ENCODE measurements around the gene CPS1. TPM values are rescaled to one million over a fixed set of nuclear protein-coding genes. Genes with fewer than 3 reads are reported as not detected.

Gene CPS1
- total RNA-seq, 1 donor from 2014 or later, result 7.9 TPM

DNA sequence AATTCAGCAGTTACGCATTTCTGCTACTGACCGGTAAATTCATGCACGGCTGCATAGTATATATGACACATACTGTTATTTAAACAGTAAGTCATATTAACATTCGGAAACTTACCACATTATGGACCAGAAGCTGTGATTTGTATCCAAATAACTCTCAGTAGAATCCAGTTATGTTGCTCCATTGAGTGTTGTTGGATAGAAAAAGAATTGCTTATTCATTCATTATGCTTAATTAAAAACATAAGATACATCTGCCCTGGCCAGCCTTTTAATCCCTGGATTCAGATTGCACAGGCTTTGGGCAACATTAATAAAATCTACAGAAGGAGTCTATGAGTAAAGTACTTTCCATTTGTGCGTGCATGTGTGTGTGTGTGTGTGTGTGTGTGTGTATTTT lies 111.3 kb downstream of the CPS1 start:
- no peak for DNase-seq (ENCODE audit: low read depth, low spot score)
- Mint-ChIP-seq H3K4me3 (no peak overlapping the region), H3K9me3 (no peaks in the 10 kb centered on the region), H3K36me3 (ENCODE audit: low read depth) (peaks cover 3% of the 10 kb centered on the region), H3K4me1 (no peaks in the 10 kb centered on the region), H3K27ac (ENCODE audit: unreplicated experiment) (no peak overlapping the region), H3K27me3 (ENCODE audit: low read depth) (no peaks in the 10 kb centered on the region)
- TF ChIP-seq, protein P1, sequence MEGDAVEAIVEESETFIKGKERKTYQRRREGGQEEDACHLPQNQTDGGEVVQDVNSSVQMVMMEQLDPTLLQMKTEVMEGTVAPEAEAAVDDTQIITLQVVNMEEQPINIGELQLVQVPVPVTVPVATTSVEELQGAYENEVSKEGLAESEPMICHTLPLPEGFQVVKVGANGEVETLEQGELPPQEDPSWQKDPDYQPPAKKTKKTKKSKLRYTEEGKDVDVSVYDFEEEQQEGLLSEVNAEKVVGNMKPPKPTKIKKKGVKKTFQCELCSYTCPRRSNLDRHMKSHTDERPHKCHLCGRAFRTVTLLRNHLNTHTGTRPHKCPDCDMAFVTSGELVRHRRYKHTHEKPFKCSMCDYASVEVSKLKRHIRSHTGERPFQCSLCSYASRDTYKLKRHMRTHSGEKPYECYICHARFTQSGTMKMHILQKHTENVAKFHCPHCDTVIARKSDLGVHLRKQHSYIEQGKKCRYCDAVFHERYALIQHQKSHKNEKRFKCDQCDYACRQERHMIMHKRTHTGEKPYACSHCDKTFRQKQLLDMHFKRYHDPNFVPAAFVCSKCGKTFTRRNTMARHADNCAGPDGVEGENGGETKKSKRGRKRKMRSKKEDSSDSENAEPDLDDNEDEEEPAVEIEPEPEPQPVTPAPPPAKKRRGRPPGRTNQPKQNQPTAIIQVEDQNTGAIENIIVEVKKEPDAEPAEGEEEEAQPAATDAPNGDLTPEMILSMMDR (conservative IDR thresholded peaks at IDR 0.05), result no peak

DNA sequence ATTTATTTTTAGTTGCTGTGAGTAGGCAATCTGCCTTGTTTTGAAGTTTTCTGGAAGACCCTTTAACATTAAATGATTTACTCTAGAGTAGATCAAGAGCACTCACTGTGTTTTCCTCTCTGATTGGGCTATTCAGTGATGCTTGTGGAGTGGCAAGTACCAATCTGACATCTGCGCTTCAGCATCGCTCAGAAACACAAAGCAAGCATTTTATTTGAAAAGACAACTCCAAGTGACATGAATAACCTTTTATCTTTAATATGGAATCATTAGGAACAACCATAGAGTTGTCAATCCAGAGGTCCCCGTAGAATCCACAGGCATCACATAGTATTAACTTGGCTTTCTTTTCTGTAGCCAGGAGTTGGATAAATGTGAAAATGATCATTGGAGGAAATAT lies 114.7 kb downstream of the CPS1 start:
- H3K36me3 Mint-ChIP-seq (ENCODE audit: low read depth), result peaks cover 3% of the 10 kb centered on the region
- no peaks in the 10 kb centered on the region for H3K4me1 Mint-ChIP-seq
- H3K27ac Mint-ChIP-seq (ENCODE audit: unreplicated experiment), result no peak overlapping the region
- no peaks in the 10 kb centered on the region for H3K9me3 Mint-ChIP-seq
- TF ChIP-seq, protein P1 (conservative IDR thresholded peaks at IDR 0.05), result no peak
- no peaks in the 10 kb centered on the region for H3K27me3 Mint-ChIP-seq (ENCODE audit: low read depth)
- no peak for DNase-seq (ENCODE audit: low read depth, low spot score)
- H3K4me3 Mint-ChIP-seq, result no peak overlapping the region

DNA sequence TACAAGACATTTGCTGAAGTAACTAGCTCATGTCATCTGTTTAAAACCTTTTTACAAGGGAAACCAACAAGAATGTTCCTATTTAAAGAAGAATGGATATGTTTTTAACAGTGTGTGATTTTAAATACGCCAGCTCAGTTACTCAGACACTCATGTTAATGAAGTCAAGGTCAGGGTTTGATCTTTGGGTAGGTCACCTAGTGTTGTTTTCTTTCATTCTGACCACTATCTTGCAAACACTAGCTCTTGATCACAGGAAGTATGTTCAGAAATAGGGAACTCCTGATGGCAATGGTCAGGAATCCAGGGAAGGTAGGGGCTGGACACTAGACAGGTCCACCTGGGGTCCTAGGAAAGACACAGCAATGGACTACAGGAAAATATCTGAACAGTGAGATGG lies 116.7 kb downstream of the CPS1 start:
- DNase-seq (ENCODE audit: low read depth, low spot score), result no peak
- no peaks in the 10 kb centered on the region for H3K4me1 Mint-ChIP-seq
- H3K9me3 Mint-ChIP-seq, result no peaks in the 10 kb centered on the region
- H3K27ac Mint-ChIP-seq (ENCODE audit: unreplicated experiment), result no peak overlapping the region
- H3K36me3 Mint-ChIP-seq (ENCODE audit: low read depth), result peaks cover 3% of the 10 kb centered on the region
- H3K4me3 Mint-ChIP-seq, result no peak overlapping the region
- TF ChIP-seq, protein P1 (conservative IDR thresholded peaks at IDR 0.05), result no peak
- no peaks in the 10 kb centered on the region for H3K27me3 Mint-ChIP-seq (ENCODE audit: low read depth)

DNA sequence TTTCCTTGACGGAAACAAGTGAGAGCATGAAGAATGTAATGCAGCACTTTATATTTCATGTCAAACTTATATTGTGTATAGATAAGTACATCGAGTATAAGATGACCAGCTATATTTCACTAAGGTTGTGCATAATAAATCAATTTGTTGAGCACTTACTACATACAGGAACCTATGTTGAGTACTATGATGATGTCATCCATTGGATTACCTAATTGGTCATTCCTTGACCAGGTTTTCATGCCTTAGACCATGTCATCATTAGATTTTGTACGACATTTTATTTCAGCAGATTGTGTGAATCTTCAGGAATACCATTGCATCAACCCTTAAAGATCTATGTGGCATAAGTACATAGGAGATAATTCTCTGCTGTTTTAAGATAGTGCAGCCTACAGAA lies 119.7 kb downstream of the CPS1 start:
- H3K27me3 Mint-ChIP-seq (ENCODE audit: low read depth), result no peaks in the 10 kb centered on the region
- no peak overlapping the region for H3K4me3 Mint-ChIP-seq
- TF ChIP-seq, protein P1 (conservative IDR thresholded peaks at IDR 0.05), result no peak
- H3K36me3 Mint-ChIP-seq (ENCODE audit: low read depth), result no peaks in the 10 kb centered on the region
- DNase-seq (ENCODE audit: low read depth, low spot score), result no peak
- no peak overlapping the region for H3K27ac Mint-ChIP-seq (ENCODE audit: unreplicated experiment)
- H3K9me3 Mint-ChIP-seq, result no peaks in the 10 kb centered on the region
- H3K4me1 Mint-ChIP-seq, result no peaks in the 10 kb centered on the region

DNA sequence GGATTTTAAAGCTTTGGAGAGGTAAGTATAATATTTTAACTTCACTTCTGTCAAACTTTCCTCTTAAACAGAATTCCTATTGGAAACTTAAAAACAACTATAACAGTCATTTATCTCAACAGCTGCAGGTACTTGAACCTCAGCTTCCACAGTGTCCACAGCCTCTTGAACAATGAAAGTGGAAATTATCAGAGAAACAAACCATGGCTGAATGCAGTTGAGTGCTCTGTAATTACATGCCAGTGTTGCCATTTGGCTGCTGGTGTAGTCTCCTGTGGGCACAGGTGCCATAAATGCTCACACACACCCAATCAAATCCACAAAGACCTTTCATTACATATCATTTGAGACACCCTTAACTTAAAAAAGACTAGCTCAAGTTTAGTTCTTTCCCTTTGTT lies 125.1 kb downstream of the CPS1 start:
- DNase-seq (ENCODE audit: low read depth, low spot score), result no peak
- Mint-ChIP-seq H3K4me3 (no peak overlapping the region), H3K36me3 (ENCODE audit: low read depth) (no peaks in the 10 kb centered on the region), H3K27me3 (ENCODE audit: low read depth) (no peaks in the 10 kb centered on the region), H3K4me1 (peaks cover 4% of the 10 kb centered on the region), H3K9me3 (no peaks in the 10 kb centered on the region), H3K27ac (ENCODE audit: unreplicated experiment) (no peak overlapping the region)
- TF ChIP-seq, protein P1 (conservative IDR thresholded peaks at IDR 0.05), result no peak

DNA sequence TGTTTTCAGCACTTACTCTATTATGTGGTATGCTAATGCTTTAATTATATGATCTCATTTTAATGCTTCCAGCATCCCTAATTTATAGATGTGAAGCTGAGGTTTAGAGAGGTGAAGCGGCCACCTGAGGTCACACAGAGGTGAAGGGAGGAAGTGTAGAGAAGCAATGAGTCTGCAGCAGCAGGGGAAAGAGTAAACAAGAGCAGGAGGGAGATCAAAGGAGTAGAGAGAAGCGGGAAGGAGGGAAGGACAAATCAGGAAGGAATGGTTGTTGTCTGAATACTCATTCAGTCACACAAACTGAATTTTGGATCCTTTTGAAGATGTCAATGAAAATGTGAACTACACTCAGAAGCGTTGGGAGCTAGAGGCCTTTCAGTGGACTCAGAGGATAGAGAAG lies 130.0 kb downstream of the CPS1 start:
- H3K27me3 Mint-ChIP-seq (ENCODE audit: low read depth), result no peaks in the 10 kb centered on the region
- H3K4me3 Mint-ChIP-seq, result no peak overlapping the region
- no peaks in the 10 kb centered on the region for H3K36me3 Mint-ChIP-seq (ENCODE audit: low read depth)
- no peak for DNase-seq (ENCODE audit: low read depth, low spot score)
- TF ChIP-seq, protein P1 (conservative IDR thresholded peaks at IDR 0.05), result no peak
- H3K27ac Mint-ChIP-seq (ENCODE audit: unreplicated experiment), result no peak overlapping the region
- H3K9me3 Mint-ChIP-seq, result no peaks in the 10 kb centered on the region
- H3K4me1 Mint-ChIP-seq, result peaks cover 4% of the 10 kb centered on the region

All from neural crest cell (in vitro differentiated cells).